Upper lobe of right lung (tissue), 1 donor: ENCODE results near the gene SCT. TPM values are rescaled to one million over a fixed set of nuclear protein-coding genes. Genes with fewer than 3 reads are reported as not detected.

Experiments
- ATAC-seq: fragments of 200-7000 bp; cut with Tn5 transposase; one replicate; pipeline ENCODE4 v1.9.1; 2020; ENCODE audit warnings: mild to moderate bottlenecking, moderate library complexity
- DNase-seq: peaks from one replicate; pipeline ENCODE4 v3.0.0-alpha.2; 2020
- H3K27ac ChIP-seq: fragments of 200-600 bp; one replicate; pipeline ENCODE4 v1.8.0; 2022
- H3K27me3 ChIP-seq: fragments of 200-600 bp; one replicate; pipeline ENCODE4 v1.8.0; 2022; ENCODE audit warnings: mild to moderate bottlenecking
- H3K36me3 ChIP-seq: fragments of 200-600 bp; one replicate; pipeline ENCODE4 v1.8.0; 2022
- H3K4me1 ChIP-seq: fragments of 200-600 bp; one replicate; pipeline ENCODE4 v1.8.0; 2022
- H3K4me3 ChIP-seq: fragments of 200-600 bp; one replicate; pipeline ENCODE4 v1.8.0; 2022; ENCODE audit warnings: mild to moderate bottlenecking
- H3K9me3 ChIP-seq: fragments of 200-600 bp; one replicate; pipeline ENCODE4 v1.8.0; 2022
- CTCF ChIP-seq: fragments of 200-600 bp; IDR thresholded peaks from one replicate; pipeline ENCODE4 v1.8.0; 2022; ENCODE audit warnings: antibody characterized with exemption
- intact Hi-C: fragments of 100-400 bp; cut with DNase I; formaldehyde crosslinking; loops from one replicate; pipeline ENCODE4 v1.11.0; 2022
- total RNA-seq: library from RNA; stranded (reverse); fragmentation: NEBNext Ultra II Directional; extraction: Animal tissue kit (Norgen Biotek cat#: 25700); gene quantifications from one replicate; pipeline ENCODE4 v1.2.1, GENCODE V29; 2021
- donor health status: DM: no; HTN: yes; CAD: no; lungs with severe emphysema.

SCT gene
- total RNA-seq, 1 donor from 2014 or later = not detected

- H3K27me3 ChIP-seq = peaks cover 20% of the 10 kb centered on the region
- no peak for ATAC-seq
- H3K4me3 ChIP-seq = no peak overlapping the region
- DNase-seq = no peak
- no peaks in the 10 kb centered on the region for H3K36me3 ChIP-seq
- no peak overlapping the region for H3K27ac ChIP-seq
- no peak for TF ChIP-seq CTCF
- H3K4me1 ChIP-seq = no peaks in the 10 kb centered on the region
- no peaks in the 10 kb centered on the region for H3K9me3 ChIP-seq
- intact Hi-C loops = no loop called here
These were observed 261 bp upstream of the SCT start for GRCh38 chr11:627308-627576.

- intact Hi-C loops = no loop called here
- no peaks in the 10 kb centered on the region for H3K9me3 ChIP-seq
- H3K27me3 ChIP-seq = peaks cover 20% of the 10 kb centered on the region
- DNase-seq (no peak), ATAC-seq (no peak)
- H3K4me3 ChIP-seq = no peak overlapping the region
- H3K4me1 ChIP-seq = no peaks in the 10 kb centered on the region
- H3K27ac ChIP-seq = no peak overlapping the region
- no peaks in the 10 kb centered on the region for H3K36me3 ChIP-seq
- TF ChIP-seq CTCF = no peak
These were observed 1.2 kb downstream of the SCT start for GRCh38 chr11:625636-626268.

- peaks cover 20% of the 10 kb centered on the region for H3K27me3 ChIP-seq
- DNase-seq (no peak), ATAC-seq (no peak)
- no peaks in the 10 kb centered on the region for H3K36me3 ChIP-seq
- no peaks in the 10 kb centered on the region for H3K9me3 ChIP-seq
- intact Hi-C loops = no loop called here
- H3K27ac ChIP-seq = no peak within 1 kb of the TSS
- no peak for TF ChIP-seq CTCF
- no peaks in the 10 kb centered on the region for H3K4me1 ChIP-seq
- H3K4me3 ChIP-seq = no peak within 1 kb of the TSS
These were observed 2.0 kb downstream of the SCT start, which contains the start of gene CDHR5 for GRCh38 chr11:624705-625635. Gene CDHR5, minus strand, starts transcription at chr11:624955. Its CDS starts 53 bp downstream, at chr11:624902.

- no peak overlapping the region for H3K4me3 ChIP-seq
- ATAC-seq (no peak), DNase-seq (no peak)
- H3K27ac ChIP-seq = no peak overlapping the region
- peaks cover 20% of the 10 kb centered on the region for H3K27me3 ChIP-seq
- no peaks in the 10 kb centered on the region for H3K36me3 ChIP-seq
- no peaks in the 10 kb centered on the region for H3K9me3 ChIP-seq
- no peak for TF ChIP-seq CTCF
- H3K4me1 ChIP-seq = no peaks in the 10 kb centered on the region
- intact Hi-C loops = no loop called here
These were observed 2.8 kb downstream of the SCT start for GRCh38 chr11:623999-624704.

GRCh38 chr11:623349-623869 lies 3.6 kb downstream of the SCT start:
- no peak for ATAC-seq
- no peaks in the 10 kb centered on the region for H3K4me1 ChIP-seq
- intact Hi-C loops = no loop called here
- H3K9me3 ChIP-seq = no peaks in the 10 kb centered on the region
- no peak overlapping the region for H3K27ac ChIP-seq
- no peaks in the 10 kb centered on the region for H3K36me3 ChIP-seq
- no peak overlapping the region for H3K4me3 ChIP-seq
- TF ChIP-seq CTCF = no peak
- no peak for DNase-seq
- peaks cover 20% of the 10 kb centered on the region for H3K27me3 ChIP-seq
